H9 (cell line): ENCODE measurements around the gene TMCC2. TPM values are rescaled to one million over a fixed set of nuclear protein-coding genes. Genes with fewer than 3 reads are reported as not detected.

Source experiments
- DNase-seq: peaks from one replicate; pipeline ENCODE4 v3.0.0-alpha.2; 2017
- H2AFZ ChIP-seq: one replicate; pipeline ENCODE4 v1.6.1; 2013; ENCODE audit warnings: mild to moderate bottlenecking, low read length, control low read depth, moderate library complexity
- H2AK5ac ChIP-seq: 2 replicates; pipeline ENCODE4 v1.6.1; 2013; ENCODE audit warnings: low read length, control low read depth, mixed read lengths; ENCODE audit not compliant: insufficient read length
- H2BK120ac ChIP-seq: one replicate; pipeline ENCODE4 v1.6.1; 2013; ENCODE audit warnings: low read depth, mild to moderate bottlenecking, low read length, control low read depth, inconsistent platforms; ENCODE audit not compliant: poor library complexity, severe bottlenecking
- H2BK12ac ChIP-seq: 2 replicates; pipeline ENCODE4 v1.6.1; 2013; ENCODE audit warnings: low read length, control low read depth, mixed read lengths, low read depth; ENCODE audit not compliant: insufficient read length
- H2BK15ac ChIP-seq: 2 replicates; pipeline ENCODE4 v1.6.1; 2013; ENCODE audit warnings: low read depth, low read length, control low read depth
- H2BK20ac ChIP-seq: one replicate; pipeline ENCODE4 v1.6.1; 2013; ENCODE audit warnings: low read depth, mild to moderate bottlenecking, low read length, control low read depth, inconsistent platforms; ENCODE audit not compliant: poor library complexity, severe bottlenecking
- H2BK5ac ChIP-seq: 2 replicates; pipeline ENCODE4 v1.6.1; 2013; ENCODE audit warnings: low read length, control low read depth, mixed read lengths; ENCODE audit not compliant: insufficient read length
- H3K14ac ChIP-seq: 2 replicates; pipeline ENCODE4 v1.6.1; 2013; ENCODE audit warnings: low read length, control low read depth; ENCODE audit not compliant: insufficient read depth
- H3K18ac ChIP-seq: 2 replicates; pipeline ENCODE4 v1.6.1; 2013; ENCODE audit warnings: low read depth, mild to moderate bottlenecking, mixed read lengths, low read length, control low read depth; ENCODE audit not compliant: insufficient read length
- H3K23ac ChIP-seq: 2 replicates; pipeline ENCODE4 v1.6.1; 2013; ENCODE audit warnings: low read length, control low read depth, mixed read lengths, low read depth; ENCODE audit not compliant: insufficient read length
- H3K23me2 ChIP-seq: 2 replicates; pipeline ENCODE4 v1.6.1; 2013; ENCODE audit warnings: low read depth, mild to moderate bottlenecking, mixed read lengths, low read length, control low read depth; ENCODE audit not compliant: insufficient read length, poor library complexity, severe bottlenecking
- H3K27ac ChIP-seq: 2 replicates; pipeline ENCODE4 v1.5.1; 2013; ENCODE audit warnings: low read length, control low read depth, mixed read lengths, low read depth; ENCODE audit not compliant: insufficient read length
- H3K27me3 ChIP-seq: 2 replicates; pipeline ENCODE4 v1.6.1; 2013; ENCODE audit warnings: low read length, control low read depth, inconsistent platforms; ENCODE audit not compliant: insufficient read depth
- H3K4ac ChIP-seq: 2 replicates; pipeline ENCODE4 v1.6.1; 2013; ENCODE audit warnings: low read depth, mild to moderate bottlenecking, control low read depth, inconsistent platforms, low read length, moderate library complexity
- H3K4me1 ChIP-seq: 2 replicates; pipeline ENCODE4 v1.6.1; 2013; ENCODE audit warnings: low read length, control low read depth, inconsistent platforms; ENCODE audit not compliant: insufficient read depth
- H3K4me2 ChIP-seq: 2 replicates; pipeline ENCODE4 v1.6.1; 2013; ENCODE audit warnings: low read length, control low read depth, mixed read lengths; ENCODE audit not compliant: insufficient read length, insufficient read depth
- H3K56ac ChIP-seq: 2 replicates; pipeline ENCODE4 v1.6.1; 2013; ENCODE audit warnings: low read depth, mild to moderate bottlenecking, mixed read lengths, low read length, control low read depth; ENCODE audit not compliant: insufficient read length
- H3K79me1 ChIP-seq: 2 replicates; pipeline ENCODE4 v1.6.1; 2013; ENCODE audit warnings: low read depth, mild to moderate bottlenecking, moderate library complexity, low read length, control low read depth, inconsistent platforms; ENCODE audit not compliant: insufficient read depth, poor library complexity, severe bottlenecking
- H3K79me2 ChIP-seq: 2 replicates; pipeline ENCODE4 v1.6.1; 2013; ENCODE audit warnings: low read length, control low read depth, inconsistent platforms; ENCODE audit not compliant: insufficient read depth
- H3K9ac ChIP-seq: 2 replicates; pipeline ENCODE4 v1.6.1; 2013; ENCODE audit warnings: low read length, control low read depth, mixed read lengths; ENCODE audit not compliant: insufficient read length; ENCODE audit errors: extremely low read depth
- H3K9me3 ChIP-seq: one replicate; pipeline ENCODE4 v1.6.1; 2013; ENCODE audit warnings: low read depth, low read length, inconsistent platforms; ENCODE audit not compliant: control insufficient read depth
- H3T11ph ChIP-seq: one replicate; pipeline ENCODE4 v1.6.1; 2013; ENCODE audit warnings: mild to moderate bottlenecking, low read length, control low read depth, inconsistent platforms
- H4K20me1 ChIP-seq: one replicate; pipeline ENCODE4 v1.6.1; 2013; ENCODE audit not compliant: control insufficient read depth, insufficient read length, insufficient read depth
- H4K5ac ChIP-seq: 2 replicates; pipeline ENCODE4 v1.6.1; 2013; ENCODE audit warnings: low read depth, mild to moderate bottlenecking, mixed read lengths, low read length, control low read depth; ENCODE audit not compliant: insufficient read length
- H4K8ac ChIP-seq: replicated peaks from 2 replicates; pipeline ENCODE4 v1.6.1; 2013; ENCODE audit warnings: low read length, control low read depth, mixed read lengths, low read depth; ENCODE audit not compliant: insufficient read length
- H4K91ac ChIP-seq: 2 replicates; pipeline ENCODE4 v1.6.1; 2013; ENCODE audit warnings: low read depth, mild to moderate bottlenecking, moderate library complexity, mixed read lengths, low read length, control low read depth; ENCODE audit not compliant: insufficient read length
- H3K27ac Mint-ChIP-seq, 3 experiments: 2 replicates in 2 of 3; 3 replicates in 1 of 3; pipeline ENCODE4 v1.8.0; 2020 to 2021; ENCODE audit warnings: mixed read lengths in 3 of 3, mild to moderate bottlenecking in 1 of 3, moderate library complexity in 1 of 3
- H3K27me3 Mint-ChIP-seq: 2 replicates; pipeline ENCODE4 v1.8.0; 2021; ENCODE audit warnings: low read depth, mild to moderate bottlenecking, moderate library complexity, mixed read lengths
- H3K36me3 Mint-ChIP-seq, 3 experiments: 2 replicates in 2 of 3; 3 replicates in 1 of 3; pipeline ENCODE4 v1.8.0; 2020 to 2021; ENCODE audit warnings: low read depth in 3 of 3, mixed read lengths in 3 of 3; ENCODE audit not compliant: insufficient read depth in 1 of 3
- H3K4me1 Mint-ChIP-seq, 2 experiments: 2 replicates each; pipeline ENCODE4 v1.8.0; 2020; ENCODE audit warnings: mixed read lengths in 2 of 2
- H3K4me3 Mint-ChIP-seq, 2 experiments: 2 replicates in 1 of 2; 3 replicates in 1 of 2; pipeline ENCODE4 v1.8.0; 2020 to 2021; ENCODE audit warnings: mild to moderate bottlenecking in 2 of 2, mixed read lengths in 2 of 2, moderate library complexity in 1 of 2
- H3K9me3 Mint-ChIP-seq, 2 experiments: 2 replicates in 1 of 2; 3 replicates in 1 of 2; pipeline ENCODE4 v1.8.0; 2020; ENCODE audit warnings: mild to moderate bottlenecking in 2 of 2, mixed read lengths in 2 of 2, moderate library complexity in 1 of 2
- CTCF ChIP-seq: fragments of 200-600 bp; sonication (generic); conservative IDR thresholded peaks from 3 replicates; pipeline ENCODE4 v1.8.0; 2021; ENCODE audit warnings: antibody characterized with exemption, mild to moderate bottlenecking
- WGBS: extraction: QIAGEN DNeasy Blood & Tissue Kit; methylation state at CpG from one replicate; pipeline ENCODE4 v1.1.7; 2013; ENCODE audit warnings: missing lambda C conversion rate, low lambda C conversion rate, mixed read lengths; ENCODE audit not compliant: insufficient read length; ENCODE audit errors: extremely low coverage; 5-methylcytosine and 5-hydroxymethylcytosine counted together
- total RNA-seq: library from RNA; stranded (reverse); gene quantifications from 2 replicates; pipeline ENCODE4 v1.2.1, GENCODE V29; 2021

Gene TMCC2
- total RNA-seq, 1 experiment from 2014 or later, result 11.7 TPM

GRCh38 chr1:205247130-205247921 is 19.6 kb downstream of the TMCC2 start:
- H3K18ac ChIP-seq, result no peak overlapping the region
- no peak overlapping the region for H2BK20ac ChIP-seq
- H3K79me2 ChIP-seq, result no peaks in the 10 kb centered on the region
- H3K79me1 ChIP-seq, result no peaks in the 10 kb centered on the region
- Mint-ChIP-seq H3K4me3 (no peak overlapping the region), H3K9me3 (no peaks in the 10 kb centered on the region), H3K27ac (peak overlapping the region in 1 of 3 experiments; percentile 30; a peak in 2 of 7 replicates), H3K36me3 (peaks cover 0 to 4% (median 4%) of the 10 kb centered on the region in 3 experiments; a peak in 3 of 7 replicates), H3K4me1 (peaks cover 18 to 35% of the 10 kb centered on the region in 2 experiments), H3K27me3 (no peaks in the 10 kb centered on the region; the same call in 1 of the 2 replicates)
- DNase-seq, result no peak
- H3K27me3 ChIP-seq, result no peaks in the 10 kb centered on the region
- H3K27ac ChIP-seq, result no peak overlapping the region
- no peaks in the 10 kb centered on the region for H3K9me3 ChIP-seq
- no peak overlapping the region for H3K23ac ChIP-seq
- H3K4me2 ChIP-seq, result no peak overlapping the region
- WGBS, result no CpG with 5 or more reads among the region's 9 CpGs
- H2BK15ac ChIP-seq, result no peak overlapping the region
- no peaks in the 10 kb centered on the region for H3K23me2 ChIP-seq
- no peak overlapping the region for H3K14ac ChIP-seq
- no peak overlapping the region for H3T11ph ChIP-seq
- H4K8ac ChIP-seq, result no peak overlapping the region
- no peak overlapping the region for H3K9ac ChIP-seq
- no peak overlapping the region for H4K91ac ChIP-seq
- no peak overlapping the region for H2AK5ac ChIP-seq
- TF ChIP-seq CTCF, result no peak
- no peak overlapping the region for H2BK5ac ChIP-seq
- H4K20me1 ChIP-seq, result no peaks in the 10 kb centered on the region
- no peak overlapping the region for H3K56ac ChIP-seq
- no peak overlapping the region for H2BK12ac ChIP-seq
- H2AFZ ChIP-seq, result no peak overlapping the region
- no peak overlapping the region for H3K4ac ChIP-seq
- H3K4me1 ChIP-seq, result no peaks in the 10 kb centered on the region
- no peak overlapping the region for H4K5ac ChIP-seq
- H2BK120ac ChIP-seq, result no peak overlapping the region
